Measurements from ENCODE around the gene DYTN.

DNA sequence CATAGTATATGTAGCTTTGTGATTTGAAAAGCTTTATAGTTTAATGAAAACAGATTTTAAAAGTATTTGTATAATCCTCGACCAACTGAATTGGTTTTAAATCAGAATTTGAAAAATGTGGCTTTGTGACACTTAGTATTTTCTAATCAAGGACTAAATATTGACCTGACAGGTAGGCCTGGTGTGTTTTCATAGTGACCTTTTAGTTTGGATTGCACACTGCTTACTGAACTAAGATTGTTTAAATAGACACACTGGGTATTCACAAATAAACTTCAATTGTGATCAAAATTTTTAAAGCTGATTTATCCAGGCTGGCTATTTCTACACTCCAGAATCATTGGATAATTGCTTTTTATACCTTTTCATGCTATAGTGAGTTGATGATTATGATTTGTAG lies 107.7 kb downstream of the DYTN start:
- TF ChIP-seq, protein P1, sequence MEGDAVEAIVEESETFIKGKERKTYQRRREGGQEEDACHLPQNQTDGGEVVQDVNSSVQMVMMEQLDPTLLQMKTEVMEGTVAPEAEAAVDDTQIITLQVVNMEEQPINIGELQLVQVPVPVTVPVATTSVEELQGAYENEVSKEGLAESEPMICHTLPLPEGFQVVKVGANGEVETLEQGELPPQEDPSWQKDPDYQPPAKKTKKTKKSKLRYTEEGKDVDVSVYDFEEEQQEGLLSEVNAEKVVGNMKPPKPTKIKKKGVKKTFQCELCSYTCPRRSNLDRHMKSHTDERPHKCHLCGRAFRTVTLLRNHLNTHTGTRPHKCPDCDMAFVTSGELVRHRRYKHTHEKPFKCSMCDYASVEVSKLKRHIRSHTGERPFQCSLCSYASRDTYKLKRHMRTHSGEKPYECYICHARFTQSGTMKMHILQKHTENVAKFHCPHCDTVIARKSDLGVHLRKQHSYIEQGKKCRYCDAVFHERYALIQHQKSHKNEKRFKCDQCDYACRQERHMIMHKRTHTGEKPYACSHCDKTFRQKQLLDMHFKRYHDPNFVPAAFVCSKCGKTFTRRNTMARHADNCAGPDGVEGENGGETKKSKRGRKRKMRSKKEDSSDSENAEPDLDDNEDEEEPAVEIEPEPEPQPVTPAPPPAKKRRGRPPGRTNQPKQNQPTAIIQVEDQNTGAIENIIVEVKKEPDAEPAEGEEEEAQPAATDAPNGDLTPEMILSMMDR (IDR thresholded peaks at IDR 0.05): no peak
- no peak for TF ChIP-seq SMC3 (IDR thresholded peaks at IDR 0.05)
- TF ChIP-seq, protein P2, sequence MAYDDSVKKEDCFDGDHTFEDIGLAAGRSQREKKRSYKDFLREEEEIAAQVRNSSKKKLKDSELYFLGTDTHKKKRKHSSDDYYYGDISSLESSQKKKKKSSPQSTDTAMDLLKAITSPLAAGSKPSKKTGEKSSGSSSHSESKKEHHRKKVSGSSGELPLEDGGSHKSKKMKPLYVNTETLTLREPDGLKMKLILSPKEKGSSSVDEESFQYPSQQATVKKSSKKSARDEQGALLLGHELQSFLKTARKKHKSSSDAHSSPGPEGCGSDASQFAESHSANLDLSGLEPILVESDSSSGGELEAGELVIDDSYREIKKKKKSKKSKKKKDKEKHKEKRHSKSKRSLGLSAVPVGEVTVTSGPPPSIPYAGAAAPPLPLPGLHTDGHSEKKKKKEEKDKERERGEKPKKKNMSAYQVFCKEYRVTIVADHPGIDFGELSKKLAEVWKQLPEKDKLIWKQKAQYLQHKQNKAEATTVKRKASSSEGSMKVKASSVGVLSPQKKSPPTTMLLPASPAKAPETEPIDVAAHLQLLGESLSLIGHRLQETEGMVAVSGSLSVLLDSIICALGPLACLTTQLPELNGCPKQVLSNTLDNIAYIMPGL (CRISPR knock-in tag; IDR thresholded peaks at IDR 0.05; ENCODE audit: borderline replicate concordance): no peak
